MCF 10A (cell line): Measurements from ENCODE around the gene PIWIL4. TPM values are rescaled to one million over a fixed set of nuclear protein-coding genes. Genes with fewer than 3 reads are reported as not detected.

ENCODE experiments used
- BruUV-seq: library from RNA; stranded (reverse); fragments of 400-500 nt; replicated peaks from 2 replicates; lab custom pipeline; 2021; lab: Mats Ljungman, UMichigan
- CTCF ChIA-PET: fragments of 300-600 bp; sonication (Branson Sonifier 250); formaldehyde crosslinking; extraction: SDS; loops from one replicate; lab custom pipeline; 2021; ENCODE audit warnings: antibody characterized with exemption, inconsistent platforms; lab: Yijun Ruan, JAX
- POLR2A ChIA-PET: fragments of 300-600, 350-650 bp; sonication (Branson Sonifier 250); formaldehyde crosslinking; extraction: SDS; loops from one replicate; lab custom pipeline; 2020; ENCODE audit warnings: antibody characterized with exemption, inconsistent platforms; lab: Yijun Ruan, JAX
- DNase-seq: peaks from one replicate; pipeline ENCODE4 v3.0.0-alpha.2; 2018; ENCODE audit not compliant: unreplicated experiment
- H3K27ac Mint-ChIP-seq: one replicate; pipeline ENCODE4 v1.8.0; 2022; ENCODE audit warnings: mild to moderate bottlenecking, low read depth, mixed read lengths; ENCODE audit not compliant: unreplicated experiment
- H3K27me3 Mint-ChIP-seq: one replicate; pipeline ENCODE4 v1.8.0; 2022; ENCODE audit warnings: mixed read lengths; ENCODE audit not compliant: insufficient read depth, unreplicated experiment
- H3K36me3 Mint-ChIP-seq: one replicate; pipeline ENCODE4 v1.8.0; 2022; ENCODE audit warnings: mild to moderate bottlenecking, moderate library complexity, mixed read lengths; ENCODE audit not compliant: insufficient read depth, unreplicated experiment
- H3K4me1 Mint-ChIP-seq: one replicate; pipeline ENCODE4 v1.8.0; 2022; ENCODE audit warnings: mixed read lengths; ENCODE audit not compliant: insufficient read depth, unreplicated experiment
- H3K4me3 Mint-ChIP-seq: one replicate; pipeline ENCODE4 v1.8.0; 2022; ENCODE audit warnings: mild to moderate bottlenecking, moderate library complexity, mixed read lengths; ENCODE audit not compliant: unreplicated experiment
- H3K9me3 Mint-ChIP-seq: one replicate; pipeline ENCODE4 v1.8.0; 2022; ENCODE audit warnings: mixed read lengths; ENCODE audit not compliant: unreplicated experiment
- CTCF ChIP-seq: fragments of 200-600 bp; IDR thresholded peaks from one replicate; pipeline ENCODE4 v1.8.0; 2022; ENCODE audit warnings: antibody characterized with exemption, mild to moderate bottlenecking; ENCODE audit not compliant: unreplicated experiment
- intact Hi-C: fragments of 100-400 bp; cut with micrococcal nuclease; formaldehyde crosslinking; loops from 2 replicates; pipeline ENCODE4 v1.14.1; 2022
- total RNA-seq: library from RNA; stranded (reverse); gene quantifications from 2 replicates; pipeline ENCODE4 v1.2.3, GENCODE V29; 2022

Gene PIWIL4
- total RNA-seq, 1 experiment from 2014 or later: not detected

- ChIA-PET POLR2A (no interaction called here), CTCF (interaction anchor here (1.1 to 1.9 kb wide), 3 partner anchors 22 to 67 kb away, joined by 3 to 5 read pairs (median 5); no protein-coding TSS in a partner anchor)
- no TSS peak for BruUV-seq
- H3K27me3 Mint-ChIP-seq: peaks cover 43% of the 10 kb centered on the region
- no peak overlapping the region for H3K27ac Mint-ChIP-seq
- peaks cover 16% of the 10 kb centered on the region for H3K4me1 Mint-ChIP-seq
- no peak overlapping the region for H3K4me3 Mint-ChIP-seq
- no peaks in the 10 kb centered on the region for H3K36me3 Mint-ChIP-seq
- no peak for TF ChIP-seq CTCF
- intact Hi-C loops: no loop called here
- no peaks in the 10 kb centered on the region for H3K9me3 Mint-ChIP-seq
- DNase-seq: no peak
These were observed 19.8 kb downstream of the PIWIL4 start for GRCh38 chr11:94586978-94587377.

- TF ChIP-seq CTCF: no peak
- H3K4me1 Mint-ChIP-seq: peaks cover 8% of the 10 kb centered on the region
- H3K27me3 Mint-ChIP-seq: peaks cover 43% of the 10 kb centered on the region
- POLR2A ChIA-PET: no interaction called here
- no TSS peak for BruUV-seq
- H3K27ac Mint-ChIP-seq: no peak overlapping the region
- no peaks in the 10 kb centered on the region for H3K9me3 Mint-ChIP-seq
- CTCF ChIA-PET: interaction anchor here (0.6 to 1.9 kb wide), 4 partner anchors 23 to 336 kb away, joined by 3 to 5 read pairs (median 4); no protein-coding TSS in a partner anchor
- H3K4me3 Mint-ChIP-seq: no peak overlapping the region
- H3K36me3 Mint-ChIP-seq: no peaks in the 10 kb centered on the region
- peak; percentile 6 for DNase-seq
- intact Hi-C loops: no loop called here
These were observed 21.3 kb downstream of the PIWIL4 start for GRCh38 chr11:94588366-94588942.

GRCh38 chr11:94590352-94591041 is 23.3 kb downstream of the PIWIL4 start:
- no peak overlapping the region for H3K4me3 Mint-ChIP-seq
- intact Hi-C loops: no loop called here
- no TSS peak for BruUV-seq
- no peaks in the 10 kb centered on the region for H3K36me3 Mint-ChIP-seq
- peaks cover 43% of the 10 kb centered on the region for H3K27me3 Mint-ChIP-seq
- ChIA-PET CTCF (interaction anchor here (0.6 kb wide), 1 partner anchor 11 kb away, joined by 3 read pairs; no protein-coding TSS in a partner anchor), POLR2A (no interaction called here)
- no peak for DNase-seq
- TF ChIP-seq CTCF: no peak
- H3K9me3 Mint-ChIP-seq: no peaks in the 10 kb centered on the region
- H3K4me1 Mint-ChIP-seq: no peaks in the 10 kb centered on the region
- H3K27ac Mint-ChIP-seq: no peak overlapping the region

GRCh38 chr11:94593030-94593429 is 25.9 kb downstream of the PIWIL4 start:
- intact Hi-C loops: no loop called here

More at GRCh38 chr11:94593030-94593429, 25.9 kb downstream of the PIWIL4 start:
- no peak overlapping the region for H3K27ac Mint-ChIP-seq
- ChIA-PET POLR2A (no interaction called here), CTCF (interaction anchor here (0.6 kb wide), 2 partner anchors 20 to 939 kb away, joined by 3 read pairs; no protein-coding TSS in a partner anchor)
- H3K36me3 Mint-ChIP-seq: no peaks in the 10 kb centered on the region
- no peak for DNase-seq
- no peak overlapping the region for H3K4me3 Mint-ChIP-seq
- no peaks in the 10 kb centered on the region for H3K9me3 Mint-ChIP-seq
- no peaks in the 10 kb centered on the region for H3K4me1 Mint-ChIP-seq
- TF ChIP-seq CTCF: no peak
- no TSS peak for BruUV-seq
- H3K27me3 Mint-ChIP-seq: peaks cover 36% of the 10 kb centered on the region
